ENCODE data around the gene NEK6. TPM values are rescaled to one million over a fixed set of nuclear protein-coding genes. Genes with fewer than 3 reads are reported as not detected.

The NEK6 gene
- total and polyA plus RNA-seq, 2 of the 8 experiments (the other 6 are each of a cell fraction or from before 2014, with no cell fraction given), result 17.7 to 19.7 TPM

DNA sequence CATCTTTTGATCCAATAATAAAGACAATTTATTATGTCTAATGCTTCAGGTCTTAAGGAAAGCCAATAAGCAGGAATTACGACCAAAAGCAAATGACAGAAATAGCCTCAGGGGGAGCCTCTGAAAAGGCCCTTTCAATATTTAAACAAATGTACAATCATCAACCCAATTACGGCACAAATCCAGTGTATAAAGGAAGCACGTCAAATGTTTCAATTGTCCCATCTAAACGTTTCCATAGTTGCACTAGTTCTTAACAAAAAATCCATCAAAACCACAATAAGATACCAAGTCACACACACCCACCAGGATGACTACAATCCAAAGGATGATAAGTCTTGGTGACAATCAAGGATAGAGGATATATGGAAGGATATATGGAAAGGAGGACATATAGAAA is 115.6 kb downstream of the NEK6 start:
- no peak for DNase-seq (ENCODE audit: low read depth in 1 of 2, low spot score in 2 of 2)
- Histone ChIP-seq H3K56ac (replicated peaks; ENCODE audit: insufficient read length, low read depth, low read length) (no peak overlapping the region), H3K23me2 (ENCODE audit: low read depth, low read length) (no peaks in the 10 kb centered on the region), H3K4me1 (replicated peaks in 1 of 4; ENCODE audit: control insufficient read depth in 3 of 4, insufficient read depth in 4 of 4, low read length in 3 of 4) (peaks cover 0 to 4% (median 0%) of the 10 kb centered on the region in 4 experiments; a peak in 2 of 7 replicates), H3K18ac (ENCODE audit: extremely low read depth, low read length) (no peak overlapping the region), H2BK5ac (ENCODE audit: low read depth, low read length) (no peak overlapping the region), H4K8ac (ENCODE audit: extremely low read depth, insufficient read depth, low read length) (no peak overlapping the region), H2BK20ac (ENCODE audit: low read length) (no peak overlapping the region), H3K4ac (replicated peaks; ENCODE audit: insufficient read length, low read depth, low read length) (no peak overlapping the region), H3K4me2 (ENCODE audit: insufficient read depth in 1 of 2, low read depth in 2 of 2, low read length in 2 of 2) (no peak overlapping the region), H2BK120ac (replicated peaks; ENCODE audit: low read depth, low read length) (no peak overlapping the region), H3K23ac (ENCODE audit: insufficient read length) (no peak overlapping the region), H4K20me1 (replicated peaks in 1 of 2; ENCODE audit: control insufficient read depth in 1 of 2, insufficient read depth in 2 of 2, low read length in 2 of 2) (peaks cover 0 to 5% of the 10 kb centered on the region in 2 experiments), H3K14ac (ENCODE audit: insufficient read length) (no peak overlapping the region), H3K79me1 (ENCODE audit: low read depth, low read length) (peaks cover 6% of the 10 kb centered on the region; the same call in 1 of the 2 replicates), H3K27me3 (replicated peaks in 1 of 4; ENCODE audit: control insufficient read depth in 3 of 4, extremely low read depth in 1 of 4, insufficient read depth in 3 of 4, low read length in 3 of 4) (no peaks in the 10 kb centered on the region), H3K9ac (replicated peaks in 1 of 4; ENCODE audit: extremely low read depth in 1 of 4, low read depth in 3 of 4, low read length in 3 of 4) (no peak overlapping the region), H2BK12ac (ENCODE audit: low read depth, low read length) (no peak overlapping the region), H2AFZ (ENCODE audit: low read length) (no peak overlapping the region), H3K36me3 (ENCODE audit: control insufficient read depth in 2 of 4, insufficient read depth in 4 of 4, low read length in 3 of 4) (peaks cover 0 to 3% (median 0%) of the 10 kb centered on the region in 4 experiments; a peak in 1 of 8 replicates), H2BK15ac (ENCODE audit: low read length) (no peak overlapping the region), H3K9me3 (ENCODE audit: insufficient read depth in 2 of 2, low read depth in 1 of 2, low read length in 1 of 2) (peaks cover 0 to 3% of the 10 kb centered on the region in 2 experiments; a peak in 1 of 4 replicates), H3K4me3 (ENCODE audit: extremely low read depth in 1 of 4, insufficient read depth in 2 of 4, low read depth in 3 of 4, low read length in 4 of 4) (no peak overlapping the region), H4K91ac (replicated peaks; ENCODE audit: insufficient read length, low read length) (no peak overlapping the region), H3K27ac (ENCODE audit: low read depth, low read length) (no peak overlapping the region), H2AK5ac (ENCODE audit: low read depth, low read length) (no peak overlapping the region), H4K5ac (ENCODE audit: insufficient read length, low read depth, low read length) (no peak overlapping the region), H3K79me2 (ENCODE audit: control insufficient read depth in 1 of 2, insufficient read depth in 2 of 2, low read length in 2 of 2) (peaks cover 0 to 64% of the 10 kb centered on the region in 2 experiments; a peak in 3 of 4 replicates)
- no peak for FAIRE-seq
- ChIA-PET CTCF (ENCODE audit: partially characterized antibody) (interaction anchor here (2.1 to 12.1 kb wide), 3 partner anchors 10 to 18 kb away, joined by 6 to 133 read pairs (median 9); no protein-coding TSS in a partner anchor), POLR2A (ENCODE audit: partially characterized antibody) (no interaction called here)
- TF ChIP-seq CHD2 (IDR thresholded peaks at IDR 0.05; ENCODE audit: low read length), result no peak
- no peak for TF ChIP-seq KDM4A (IDR thresholded peaks at IDR 0.05; ENCODE audit: low read depth, low read length, severe bottlenecking)
- TF ChIP-seq, protein P1, sequence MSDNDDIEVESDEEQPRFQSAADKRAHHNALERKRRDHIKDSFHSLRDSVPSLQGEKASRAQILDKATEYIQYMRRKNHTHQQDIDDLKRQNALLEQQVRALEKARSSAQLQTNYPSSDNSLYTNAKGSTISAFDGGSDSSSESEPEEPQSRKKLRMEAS (IDR thresholded peaks at IDR 0.05), result no peak
- no peak for TF ChIP-seq CBX5 (IDR thresholded peaks at IDR 0.05; ENCODE audit: low read depth, low read length)
- TF ChIP-seq SP2 (IDR thresholded peaks at IDR 0.05; ENCODE audit: low read length), result no peak
- no peak for TF ChIP-seq SUZ12 (IDR thresholded peaks at IDR 0.05; ENCODE audit: low read length)
- TF ChIP-seq BCL11A (IDR thresholded peaks at IDR 0.05; ENCODE audit: low read depth in 2 of 2, low read length in 2 of 2), result no peak
- TF ChIP-seq POLR2AphosphoS5 (IDR thresholded peaks at IDR 0.05; ENCODE audit: low read depth, low read length), result no peak
- no peak for TF ChIP-seq ASH2L (IDR thresholded peaks at IDR 0.05; ENCODE audit: low read length)
- TF ChIP-seq SIN3A (conservative IDR thresholded peaks at IDR 0.05 in 1 of 2, IDR thresholded peaks at IDR 0.05 in 1 of 2; ENCODE audit: low read depth in 1 of 2, low read length in 2 of 2), result no peak
- WGBS, 2 experiments (ENCODE audit: extremely low coverage in 1 of 2, insufficient coverage in 1 of 2, insufficient read length in 1 of 2, insufficient replicate concordance in 2 of 2, low coverage in 1 of 2, low lambda C conversion rate in 2 of 2, missing lambda C conversion rate in 1 of 2), result 86% methylated on average over 4 of the region's 4 CpGs; no CpG with 5 or more reads in 1 of the 2 experiments

Measured in H1 (cell line).